Measurements from ENCODE around the gene L2HGDH. TPM values are rescaled to one million over a fixed set of nuclear protein-coding genes. Genes with fewer than 3 reads are reported as not detected.

L2HGDH gene
- total and polyA plus RNA-seq, 2 donors, result 4.3 to 6.7 TPM

DNA sequence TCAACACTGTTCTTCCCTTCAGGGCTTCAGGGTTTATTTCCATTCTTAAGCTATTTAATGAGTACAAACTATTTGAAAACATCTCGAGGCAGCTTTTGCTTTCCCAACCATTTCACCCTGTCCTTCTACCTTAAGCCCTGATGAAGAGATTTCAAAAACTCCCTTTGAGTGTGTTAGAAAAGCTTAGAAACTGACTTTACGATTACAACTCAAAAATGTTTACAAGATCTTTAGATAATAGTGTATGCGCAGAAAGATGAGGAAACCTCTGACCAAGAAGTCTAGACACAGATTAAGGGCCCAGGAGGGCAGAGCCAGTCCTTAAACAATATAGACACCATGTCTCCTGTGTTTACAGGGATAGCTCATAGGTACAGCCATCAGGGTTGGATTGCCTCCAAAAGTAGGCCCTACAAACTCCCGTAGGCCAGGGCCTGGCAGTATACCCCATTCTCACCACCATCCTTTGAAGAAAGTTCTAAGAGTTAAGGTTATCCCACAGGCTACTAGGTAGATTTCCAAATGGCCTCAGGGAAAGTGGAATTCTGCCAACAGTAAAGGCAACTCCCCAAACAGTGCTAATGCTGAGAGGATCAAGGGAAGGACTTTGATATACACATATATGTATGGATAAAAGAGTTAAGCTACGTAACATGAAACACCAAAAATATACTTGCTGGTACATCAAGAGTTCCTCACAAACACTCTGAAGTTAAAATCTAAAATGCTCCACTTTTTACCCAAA is 69.3 kb downstream of the L2HGDH start:
- DNase-seq (ENCODE audit: extremely low spot score), result no peak
- H3K27ac ChIP-seq (ENCODE audit: low read depth), result no peak overlapping the region
- no peak overlapping the region for H3K4me3 ChIP-seq (ENCODE audit: low read depth, low read length)
- WGBS, result 73% methylated on average over 5 of the region's 5 CpGs
- no peaks in the 10 kb centered on the region for H3K4me1 ChIP-seq (ENCODE audit: insufficient read depth)
- no peaks in the 10 kb centered on the region for H3K36me3 ChIP-seq (ENCODE audit: insufficient read depth)

DNA sequence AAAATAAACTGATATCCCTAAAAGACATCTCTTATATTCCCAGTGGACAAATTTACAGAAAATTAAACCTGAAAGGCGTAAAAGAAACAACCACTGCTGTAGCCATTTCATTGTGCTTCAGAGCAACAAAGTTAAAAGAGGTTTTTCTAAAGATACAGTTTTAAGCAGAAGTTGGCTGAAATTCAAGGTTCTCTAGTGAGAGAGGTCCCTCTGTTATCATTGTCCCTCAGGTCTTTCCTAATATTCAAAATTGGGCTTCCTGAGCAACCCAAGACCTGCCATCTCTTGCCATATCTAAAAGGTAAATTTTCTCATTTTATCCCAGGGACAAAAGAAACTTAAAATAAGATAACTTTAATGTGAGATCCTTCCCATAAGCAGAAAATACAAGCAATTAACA is 69.9 kb downstream of the L2HGDH start:
- no peak overlapping the region for H3K4me3 ChIP-seq (ENCODE audit: low read depth, low read length)

DNA sequence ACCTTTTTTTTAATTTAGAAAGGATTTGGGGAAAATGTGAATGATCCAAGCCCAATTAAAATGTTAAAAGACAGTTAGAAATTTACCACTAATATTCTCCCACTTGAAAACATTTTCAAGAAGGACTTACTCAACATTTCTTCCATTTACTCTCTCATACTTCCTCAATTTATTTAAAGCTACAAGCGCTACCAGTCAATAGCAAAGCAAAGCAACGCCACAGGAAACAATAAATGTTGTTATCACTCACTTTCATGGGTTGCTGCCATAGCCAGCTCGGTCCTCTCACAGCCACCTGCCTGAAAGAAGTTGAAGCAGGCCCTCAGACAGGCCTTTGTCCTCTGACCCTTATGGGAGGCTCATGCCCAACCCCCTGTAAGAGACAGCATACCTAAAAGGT is 74.6 kb downstream of the L2HGDH start:
- no peak for DNase-seq (ENCODE audit: extremely low spot score)
- Histone ChIP-seq H3K4me3 (ENCODE audit: low read depth, low read length) (no peak overlapping the region), H3K36me3 (ENCODE audit: insufficient read depth) (no peaks in the 10 kb centered on the region), H3K4me1 (ENCODE audit: insufficient read depth) (no peaks in the 10 kb centered on the region), H3K27ac (ENCODE audit: low read depth) (no peak overlapping the region)
- 30% methylated on average over 3 of the region's 3 CpGs for WGBS

More for the DNA sequence above, 69.9 kb downstream of the L2HGDH start:
- 100% methylated on average over 1 of the region's 1 CpG for WGBS
- no peak for DNase-seq (ENCODE audit: extremely low spot score)
- no peak overlapping the region for H3K27ac ChIP-seq (ENCODE audit: low read depth)
- no peaks in the 10 kb centered on the region for H3K36me3 ChIP-seq (ENCODE audit: insufficient read depth)
- no peaks in the 10 kb centered on the region for H3K4me1 ChIP-seq (ENCODE audit: insufficient read depth)

DNA sequence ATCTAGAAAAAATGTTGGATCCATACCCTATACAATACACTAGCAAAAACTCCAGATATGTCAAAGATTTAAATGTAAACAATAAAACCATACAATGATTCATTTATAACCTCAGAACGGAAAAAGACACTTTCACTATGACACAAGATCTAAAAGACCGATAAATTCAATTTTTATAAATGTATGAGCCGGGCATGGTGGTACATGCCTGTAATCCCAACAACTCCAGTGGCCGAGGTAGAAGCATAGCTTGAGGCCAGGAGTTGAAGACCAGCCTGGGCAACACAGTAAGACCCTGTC is 78.1 kb downstream of the L2HGDH start:
- Histone ChIP-seq H3K4me3 (ENCODE audit: low read depth, low read length) (no peak overlapping the region), H3K36me3 (ENCODE audit: insufficient read depth) (no peaks in the 10 kb centered on the region), H3K27ac (ENCODE audit: low read depth) (no peak overlapping the region), H3K4me1 (ENCODE audit: insufficient read depth) (no peaks in the 10 kb centered on the region)
- 88% methylated on average over 4 of the region's 4 CpGs for WGBS
- no peak for DNase-seq (ENCODE audit: extremely low spot score)

DNA sequence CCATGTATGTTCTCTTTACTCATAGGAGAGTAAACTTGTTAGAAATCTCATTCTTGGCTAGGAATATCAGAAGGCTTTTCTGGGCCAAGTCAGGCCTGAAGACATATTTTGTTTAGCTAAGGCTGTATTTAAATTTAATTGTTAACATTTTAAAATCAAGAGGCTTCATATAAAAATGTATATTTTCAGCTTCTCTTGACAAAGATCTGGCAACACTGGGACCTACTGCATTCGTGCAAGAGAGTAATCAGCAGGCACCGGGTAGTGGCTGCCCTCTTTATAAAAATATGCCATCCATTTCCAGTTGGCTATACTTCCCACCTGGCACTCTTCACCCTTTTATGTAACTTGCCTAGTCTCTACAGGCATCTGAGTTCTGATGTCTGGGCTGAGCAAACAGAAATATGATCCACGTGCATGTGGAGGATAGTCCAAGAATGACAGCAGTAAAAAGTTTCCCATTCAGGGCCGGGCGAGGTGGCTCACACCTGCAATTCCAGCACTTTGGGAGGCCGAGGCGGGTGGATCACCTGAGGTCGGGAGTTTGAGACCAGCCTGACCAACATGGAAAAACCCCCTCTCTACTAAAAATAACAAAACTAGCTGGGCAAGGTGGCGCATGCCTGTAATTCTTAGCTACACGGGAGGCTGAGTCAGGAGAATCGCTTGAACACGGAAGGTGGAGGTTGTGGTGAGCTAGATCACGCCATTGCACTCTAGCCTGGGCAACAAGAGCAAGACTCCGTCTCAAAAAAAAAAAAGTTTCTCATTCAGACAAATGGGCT is 78.7 kb downstream of the L2HGDH start:
- Histone ChIP-seq H3K4me1 (ENCODE audit: insufficient read depth) (no peaks in the 10 kb centered on the region), H3K4me3 (ENCODE audit: low read depth, low read length) (no peak overlapping the region), H3K27ac (ENCODE audit: low read depth) (no peak overlapping the region), H3K36me3 (ENCODE audit: insufficient read depth) (no peaks in the 10 kb centered on the region)
- WGBS, result 70% methylated on average over 14 of the region's 14 CpGs
- DNase-seq (ENCODE audit: extremely low spot score), result no peak

DNA sequence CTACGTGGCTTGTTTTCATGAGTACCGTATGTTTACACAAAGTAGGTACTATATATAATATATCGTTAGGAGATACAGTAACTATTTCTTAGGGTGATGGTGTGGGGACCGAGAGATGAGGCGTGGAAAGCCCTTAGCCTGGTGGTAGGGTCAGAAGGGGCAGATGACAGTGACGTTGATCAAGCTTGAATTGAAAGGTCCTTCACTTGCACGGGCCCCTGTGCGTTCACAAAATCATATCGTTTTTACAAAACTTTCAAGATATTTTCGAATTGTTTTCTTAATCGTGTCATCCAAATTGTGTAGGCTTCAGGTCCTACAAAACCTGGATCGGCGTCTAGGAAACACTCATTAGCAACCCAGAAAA is 79.8 kb downstream of the L2HGDH start:
- Histone ChIP-seq H3K36me3 (ENCODE audit: insufficient read depth) (no peaks in the 10 kb centered on the region), H3K27ac (ENCODE audit: low read depth) (peak overlapping the region; percentile 94), H3K4me1 (ENCODE audit: insufficient read depth) (no peaks in the 10 kb centered on the region), H3K4me3 (ENCODE audit: low read depth, low read length) (peak overlapping the region; percentile 89)
- 34% methylated on average over 13 of the region's 13 CpGs for WGBS
- no peak for DNase-seq (ENCODE audit: extremely low spot score)

DNA sequence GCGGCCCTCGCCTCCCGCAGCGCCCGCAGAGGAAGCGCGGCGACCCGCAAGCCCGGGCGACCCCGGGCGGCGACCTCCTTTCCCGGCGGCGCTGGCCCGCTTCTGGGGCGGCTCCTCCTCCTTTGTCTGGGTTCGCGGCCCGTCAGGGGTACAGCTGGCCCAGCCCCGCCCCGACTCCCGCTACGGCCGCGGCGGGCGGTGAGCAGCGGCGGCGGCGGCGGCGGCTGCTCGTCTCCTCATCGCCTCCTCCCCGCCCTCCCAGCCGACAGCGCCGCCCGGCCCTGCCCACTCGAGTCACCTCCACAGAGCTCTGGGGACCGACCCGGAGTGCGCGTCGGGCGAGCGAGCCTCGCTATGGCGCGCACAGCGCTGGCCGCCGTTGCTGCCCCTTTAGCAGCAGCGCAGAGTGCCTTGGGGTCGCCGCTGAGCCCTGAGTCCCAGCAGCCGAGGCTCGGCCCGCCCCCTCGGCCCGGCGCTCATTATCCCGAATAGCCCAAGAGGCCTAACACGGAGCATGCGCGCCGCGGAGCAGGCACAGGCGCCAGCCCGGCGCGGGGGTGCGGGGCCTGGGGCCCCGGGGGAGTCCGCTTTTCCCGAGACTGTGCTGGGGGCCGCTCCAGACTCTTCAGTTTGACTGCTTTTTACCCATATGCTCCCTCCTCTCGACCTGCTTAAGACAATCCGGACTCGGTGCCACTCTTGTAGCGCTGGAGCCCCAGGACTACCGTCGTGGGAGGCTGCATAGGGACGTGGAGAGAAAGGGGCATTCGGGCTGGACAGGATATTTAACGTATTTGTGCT is 80.4 kb downstream of the L2HGDH start, which contains the start of gene SOS2:
TSS of gene SOS2 (minus strand) at position 104 of the 801 bp plus-strand sequence. CDS start 295 bp downstream, outside the sequence.
- DNase-seq (ENCODE audit: extremely low spot score), result peak; percentile 59
- H3K36me3 ChIP-seq (ENCODE audit: insufficient read depth), result no peaks in the 10 kb centered on the region
- H3K4me1 ChIP-seq (ENCODE audit: insufficient read depth), result no peaks in the 10 kb centered on the region
- WGBS, result under 1% methylated on average over 90 of the region's 90 CpGs
- peak within 1 kb of the TSS; percentile 89 for H3K4me3 ChIP-seq (ENCODE audit: low read depth, low read length)
- H3K27ac ChIP-seq (ENCODE audit: low read depth), result peak within 1 kb of the TSS; percentile 94

DNA sequence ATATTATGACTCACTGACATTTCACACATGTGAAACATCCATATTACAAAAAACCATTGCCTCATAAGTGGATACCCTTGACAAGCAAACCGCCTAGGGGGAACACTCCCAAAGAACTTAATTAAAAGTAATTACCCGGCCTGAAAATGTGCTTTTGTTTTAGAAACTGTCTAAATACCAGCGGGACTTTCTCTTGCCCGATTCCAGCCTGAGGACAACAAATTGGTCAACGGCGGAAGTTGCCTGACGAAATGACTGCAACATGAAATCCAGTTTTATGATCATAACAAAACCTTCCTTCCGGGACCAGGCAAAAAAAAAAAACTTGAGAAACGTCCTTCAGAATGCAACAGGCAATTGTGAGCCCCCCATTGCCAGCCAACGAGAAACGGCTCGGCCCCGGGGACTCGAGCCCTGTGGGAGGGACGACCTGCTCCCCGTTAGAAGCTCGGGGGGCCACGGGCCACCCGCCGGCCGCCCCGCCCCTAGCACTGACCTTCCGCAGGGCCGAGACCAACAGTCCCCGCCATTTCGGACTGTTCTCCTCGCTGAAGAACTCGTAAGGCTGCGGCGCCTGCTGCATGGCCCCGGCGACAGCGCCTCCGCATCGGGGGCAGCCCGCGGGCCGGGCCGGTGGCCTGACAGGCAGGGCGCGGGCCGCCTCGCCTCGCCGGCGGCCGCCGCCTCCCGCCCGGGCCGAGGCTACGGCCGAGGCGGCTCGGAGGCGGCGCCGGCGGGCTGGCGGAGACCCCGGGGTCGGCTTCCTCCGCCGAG is 81.1 kb downstream of the L2HGDH start:
- DNase-seq (ENCODE audit: extremely low spot score), result no peak
- no peaks in the 10 kb centered on the region for H3K36me3 ChIP-seq (ENCODE audit: insufficient read depth)
- H3K4me1 ChIP-seq (ENCODE audit: insufficient read depth), result no peaks in the 10 kb centered on the region
- WGBS, result under 1% methylated on average over 64 of the region's 64 CpGs
- peak overlapping the region; percentile 94 for H3K27ac ChIP-seq (ENCODE audit: low read depth)
- peak overlapping the region; percentile 89 for H3K4me3 ChIP-seq (ENCODE audit: low read depth, low read length)

DNA sequence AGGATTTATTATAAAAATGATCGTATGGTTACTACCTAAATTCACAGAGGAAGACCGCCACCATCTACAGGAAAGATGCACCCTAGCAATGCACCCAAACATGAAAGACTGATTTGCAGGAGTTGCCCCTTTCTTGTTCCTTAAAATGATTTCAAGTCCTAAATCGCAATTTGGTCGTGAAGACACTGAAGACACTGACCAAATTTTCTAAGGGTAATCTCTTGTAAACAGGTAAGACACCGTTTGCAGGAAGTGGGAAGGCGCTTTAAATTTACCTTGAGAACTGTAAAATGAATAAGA is 81.7 kb downstream of the L2HGDH start:
- no peaks in the 10 kb centered on the region for H3K4me1 ChIP-seq (ENCODE audit: insufficient read depth)
- H3K4me3 ChIP-seq (ENCODE audit: low read depth, low read length), result peak overlapping the region; percentile 89
- H3K27ac ChIP-seq (ENCODE audit: low read depth), result no peak overlapping the region
- 2% methylated on average over 6 of the region's 6 CpGs for WGBS
- DNase-seq (ENCODE audit: extremely low spot score), result no peak
- no peaks in the 10 kb centered on the region for H3K36me3 ChIP-seq (ENCODE audit: insufficient read depth)

DNA sequence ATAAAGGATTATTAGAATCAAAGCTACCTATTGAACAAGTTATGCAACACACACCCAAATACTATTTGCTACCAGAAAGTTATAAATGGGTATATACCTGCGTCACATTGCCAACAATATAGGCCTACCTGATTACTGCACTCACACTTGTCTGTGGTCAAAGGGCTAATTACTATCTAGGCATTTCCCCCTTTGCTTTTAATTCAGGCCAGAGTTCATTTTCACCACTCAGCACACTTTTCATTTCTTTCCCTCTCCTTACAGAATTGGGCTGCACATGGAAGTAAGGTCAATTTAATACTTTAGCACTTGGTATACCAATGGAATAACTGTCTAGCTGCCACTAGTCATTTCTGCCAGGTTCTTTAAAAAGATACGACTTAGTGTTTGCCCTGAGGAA is 82.3 kb downstream of the L2HGDH start:
- DNase-seq (ENCODE audit: extremely low spot score), result no peak
- H3K4me3 ChIP-seq (ENCODE audit: low read depth, low read length), result no peak overlapping the region
- no peaks in the 10 kb centered on the region for H3K4me1 ChIP-seq (ENCODE audit: insufficient read depth)
- 42% methylated on average over 2 of the region's 2 CpGs for WGBS
- no peak overlapping the region for H3K27ac ChIP-seq (ENCODE audit: low read depth)
- H3K36me3 ChIP-seq (ENCODE audit: insufficient read depth), result no peaks in the 10 kb centered on the region

DNA sequence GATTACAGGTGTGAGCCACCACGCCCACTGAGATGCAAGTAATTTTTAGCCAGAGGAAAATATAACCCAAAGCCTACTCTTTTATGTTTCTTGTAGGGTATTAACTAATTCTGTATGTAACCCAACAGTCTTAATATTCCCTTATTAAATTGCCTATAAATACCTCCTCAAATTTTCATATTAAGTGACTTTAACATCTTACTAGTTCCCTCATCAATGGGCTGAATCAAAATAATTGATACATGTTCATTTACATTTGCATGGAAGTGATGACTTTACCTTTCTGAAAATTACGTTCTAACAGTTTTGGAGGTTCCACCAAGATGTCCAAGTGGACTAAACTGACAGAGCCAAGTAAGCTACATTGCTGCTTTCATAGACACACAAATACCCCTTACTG is 83.7 kb downstream of the L2HGDH start:
- no peak for DNase-seq (ENCODE audit: extremely low spot score)
- H3K4me3 ChIP-seq (ENCODE audit: low read depth, low read length), result no peak overlapping the region
- H3K36me3 ChIP-seq (ENCODE audit: insufficient read depth), result no peaks in the 10 kb centered on the region
- 97% methylated on average over 2 of the region's 2 CpGs for WGBS
- no peak overlapping the region for H3K27ac ChIP-seq (ENCODE audit: low read depth)
- H3K4me1 ChIP-seq (ENCODE audit: insufficient read depth), result no peaks in the 10 kb centered on the region

DNA sequence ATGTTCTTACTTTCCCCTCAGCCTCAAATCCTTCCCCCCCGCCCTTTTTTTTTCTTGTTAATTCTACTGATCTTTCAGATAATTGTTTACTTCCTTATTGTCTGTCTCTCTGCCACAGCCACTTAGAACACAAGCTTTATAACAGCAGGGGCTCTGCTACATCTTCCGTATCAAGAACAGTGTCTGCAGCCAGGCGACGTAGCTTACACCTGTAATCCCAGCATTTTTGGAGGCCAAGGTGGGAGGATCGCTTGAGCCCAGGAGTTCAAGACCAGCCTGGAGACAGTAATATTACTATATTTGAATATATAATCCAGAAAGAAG is 86.1 kb downstream of the L2HGDH start:
- no peak overlapping the region for H3K27ac ChIP-seq (ENCODE audit: low read depth)
- H3K4me1 ChIP-seq (ENCODE audit: insufficient read depth), result no peaks in the 10 kb centered on the region
- 55% methylated on average over 5 of the region's 5 CpGs for WGBS
- no peak overlapping the region for H3K4me3 ChIP-seq (ENCODE audit: low read depth, low read length)
- no peaks in the 10 kb centered on the region for H3K36me3 ChIP-seq (ENCODE audit: insufficient read depth)
- no peak for DNase-seq (ENCODE audit: extremely low spot score)

Measured in urinary bladder (tissue), 4 donors.